GM12878 (cell line): ENCODE results near the gene SNX8. TPM values are rescaled to one million over a fixed set of nuclear protein-coding genes. Genes with fewer than 3 reads are reported as not detected.

Experiments
- CHD1 ChIP-seq: IDR thresholded peaks from 2 replicates; pipeline ENCODE4 v1.6.1; 2012; ENCODE audit warnings: low read depth, low read length, improper control_type of control experiment
- HSF1 ChIP-seq: fragments of 150-350 bp; IDR thresholded peaks from 2 replicates; pipeline ENCODE4 v1.6.1; 2014; ENCODE audit warnings: mild to moderate bottlenecking, low read depth, low read length
- JUNB ChIP-seq: IDR thresholded peaks from 2 replicates; pipeline ENCODE4 v1.6.1; 2016; ENCODE audit warnings: antibody characterized with exemption, mild to moderate bottlenecking
- MEF2B ChIP-seq: fragments of 450-650 bp; IDR thresholded peaks from 2 replicates; pipeline ENCODE4 v1.6.1; 2018; ENCODE audit warnings: mild to moderate bottlenecking, moderate library complexity; ENCODE audit not compliant: partially characterized antibody, poor library complexity, severe bottlenecking
- POU2F2 ChIP-seq: IDR thresholded peaks from 3 replicates; pipeline ENCODE4 v1.6.1; 2011; ENCODE audit warnings: low read depth, mild to moderate bottlenecking, low read length, borderline replicate concordance
- RELB ChIP-seq: fragments of 450-650 bp; IDR thresholded peaks from 2 replicates; pipeline ENCODE4 v1.6.1; 2017; ENCODE audit warnings: low read depth, mild to moderate bottlenecking, moderate library complexity
- REST ChIP-seq: IDR thresholded peaks from 2 replicates; pipeline ENCODE4 v1.6.1; 2012; ENCODE audit warnings: mild to moderate bottlenecking, low read depth, low read length
- SIN3A ChIP-seq: IDR thresholded peaks from 2 replicates; pipeline ENCODE4 v1.6.1; 2012; ENCODE audit warnings: low read depth, low read length, improper control_type of control experiment
- ZBTB11 ChIP-seq: fragments of 450-650 bp; formaldehyde crosslinking; IDR thresholded peaks from 2 replicates; pipeline ENCODE4 v1.5.0; 2022; ENCODE audit warnings: mild to moderate bottlenecking, missing genetic modification characterization
- ZNF24 ChIP-seq: fragments of 450-650 bp; IDR thresholded peaks from 2 replicates; pipeline ENCODE4 v1.6.1; 2017; ENCODE audit warnings: antibody characterized with exemption, mild to moderate bottlenecking
- ZNF384 ChIP-seq: IDR thresholded peaks from 2 replicates; pipeline ENCODE4 v1.6.1; 2012; ENCODE audit warnings: low read depth, mild to moderate bottlenecking, low read length, improper control_type of control experiment, borderline replicate concordance
- polyA plus RNA-seq, 11 experiments: library from polyadenylated mRNA; depleted of rRNA in 4 of 11; unstranded in 6 of 11; stranded (reverse) in 5 of 11; fragments of >200 nt; fragmentation: Nextera tagmentation in 4 of 11; fragmentation: Illumina TruSeq in 1 of 11; extraction: Ambion mirVana in 4 of 11; extraction: Trizol in 1 of 11; gene quantifications; 1 replicate in 1 of 11; 2 replicates in 10 of 11; pipeline versions ENCODE4 v1.2.1 to v1.2.3, GENCODE V29; 2011 to 2016; ENCODE audit warnings: inconsistent platforms in 2 of 11, missing spikeins in 2 of 11, low read depth in 1 of 11
- total RNA-seq, 4 experiments: library from RNA; depleted of rRNA in 3 of 4; stranded (reverse); fragments of >200 nt in 3 of 4; fragmentation: Illumina TruSeq in 1 of 4; extraction: Trizol in 1 of 4; gene quantifications; 2 replicates each; pipeline versions ENCODE4 v1.2.1 to v1.2.3, GENCODE V29; 2013 to 2021

SNX8 gene
- total and polyA plus RNA-seq, 10 of the 15 experiments (the other 5 are each of a cell fraction or from before 2014, with no cell fraction given): 6.4 to 210 (median 97.6) TPM

- no peak for TF ChIP-seq ZBTB11
- no peak for TF ChIP-seq CHD1
- no peak for TF ChIP-seq ZNF24
- TF ChIP-seq RELB: 0 out of 2 replicates have a peak, but pooled peaks have one; percentile 15
- no peak for TF ChIP-seq MEF2B
- TF ChIP-seq HSF1: no peak
- TF ChIP-seq ZNF384: no peak
- 0 out of 2 replicates have a peak, but pooled peaks have one; percentile 12 for TF ChIP-seq SIN3A
- no peak for TF ChIP-seq JUNB
- TF ChIP-seq POU2F2: no peak
- no peak for TF ChIP-seq REST
- TF ChIP-seq, all 136 proteins: peak for 7
Measured at GRCh38 chr7:2313450-2314208, 612 bp downstream of the SNX8 start (continued).
